ENCODE results near the gene PYY.

DNA sequence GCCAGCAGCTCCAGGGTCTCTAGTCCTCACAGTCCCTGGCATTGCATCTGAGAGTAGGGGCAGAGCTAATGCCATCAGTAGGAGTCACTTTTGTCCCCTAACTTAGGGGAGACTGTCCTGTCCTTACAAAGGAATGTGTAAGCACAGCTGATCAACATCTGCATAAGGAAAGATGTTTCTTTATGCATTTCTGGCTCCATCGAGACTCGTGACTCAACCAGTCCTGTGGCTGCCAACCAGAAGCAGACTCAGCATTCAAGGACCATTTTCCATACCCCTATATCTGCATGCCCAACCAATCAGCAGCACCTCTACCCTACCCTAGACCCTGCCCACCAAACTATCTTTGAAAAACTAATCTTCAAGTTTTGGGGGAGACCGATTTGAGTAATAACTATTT is 38.2 kb downstream of the PYY start:
- TF ChIP-seq, protein P1, sequence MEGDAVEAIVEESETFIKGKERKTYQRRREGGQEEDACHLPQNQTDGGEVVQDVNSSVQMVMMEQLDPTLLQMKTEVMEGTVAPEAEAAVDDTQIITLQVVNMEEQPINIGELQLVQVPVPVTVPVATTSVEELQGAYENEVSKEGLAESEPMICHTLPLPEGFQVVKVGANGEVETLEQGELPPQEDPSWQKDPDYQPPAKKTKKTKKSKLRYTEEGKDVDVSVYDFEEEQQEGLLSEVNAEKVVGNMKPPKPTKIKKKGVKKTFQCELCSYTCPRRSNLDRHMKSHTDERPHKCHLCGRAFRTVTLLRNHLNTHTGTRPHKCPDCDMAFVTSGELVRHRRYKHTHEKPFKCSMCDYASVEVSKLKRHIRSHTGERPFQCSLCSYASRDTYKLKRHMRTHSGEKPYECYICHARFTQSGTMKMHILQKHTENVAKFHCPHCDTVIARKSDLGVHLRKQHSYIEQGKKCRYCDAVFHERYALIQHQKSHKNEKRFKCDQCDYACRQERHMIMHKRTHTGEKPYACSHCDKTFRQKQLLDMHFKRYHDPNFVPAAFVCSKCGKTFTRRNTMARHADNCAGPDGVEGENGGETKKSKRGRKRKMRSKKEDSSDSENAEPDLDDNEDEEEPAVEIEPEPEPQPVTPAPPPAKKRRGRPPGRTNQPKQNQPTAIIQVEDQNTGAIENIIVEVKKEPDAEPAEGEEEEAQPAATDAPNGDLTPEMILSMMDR (IDR thresholded peaks at IDR 0.05) = no peak
- no peak for TF ChIP-seq EZH2 (IDR thresholded peaks at IDR 0.05)

Measured in neural progenitor cell (in vitro differentiated cells).